GM23338 (cell line): ENCODE results near the gene ZNF653. TPM values are rescaled to one million over a fixed set of nuclear protein-coding genes. Genes with fewer than 3 reads are reported as not detected.

Experiments
- ATAC-seq: fragments of 200-7000 bp; cut with Tn5 transposase; 3 replicates; pipeline ENCODE4 v1.9.1; 2020
- DNase-seq: peaks from one replicate; pipeline ENCODE4 v3.0.0-alpha.2; 2015; ENCODE audit warnings: low spot score
- H2AFZ ChIP-seq: fragments of 200-600 bp; sonication (generic); 2 replicates; pipeline ENCODE4 v1.8.0; 2016; ENCODE audit warnings: antibody characterized with exemption, mild to moderate bottlenecking, moderate library complexity
- H3F3A ChIP-seq: fragments of 200-600 bp; sonication (generic); replicated peaks from 2 replicates; pipeline ENCODE4 v1.8.0; 2017; ENCODE audit warnings: antibody characterized with exemption, mixed run types, low read depth
- H3K27ac ChIP-seq: fragments of 200-600 bp; sonication (generic); 2 replicates; pipeline ENCODE4 v1.6.1; 2016; ENCODE audit warnings: low read depth
- H3K27me3 ChIP-seq: fragments of 200-600 bp; sonication (generic); 2 replicates; pipeline ENCODE4 v1.8.0; 2016; ENCODE audit warnings: mild to moderate bottlenecking, mixed run types, moderate library complexity; ENCODE audit not compliant: insufficient read depth
- H3K36me3 ChIP-seq: fragments of 200-600 bp; sonication (generic); 2 replicates; pipeline ENCODE4 v1.8.0; 2016; ENCODE audit warnings: mild to moderate bottlenecking; ENCODE audit not compliant: insufficient read depth
- H3K4me1 ChIP-seq: fragments of 200-600 bp; sonication (generic); 2 replicates; pipeline ENCODE4 v1.8.0; 2016; ENCODE audit warnings: mild to moderate bottlenecking, moderate library complexity; ENCODE audit not compliant: insufficient read depth
- H3K4me2 ChIP-seq: fragments of 200-600 bp; sonication (generic); 2 replicates; pipeline ENCODE4 v1.7.1; 2017; ENCODE audit warnings: mixed run types
- H3K4me3 ChIP-seq: fragments of 200-600 bp; sonication (generic); 2 replicates; pipeline ENCODE4 v1.6.1; 2016; ENCODE audit warnings: mixed run types
- H3K79me2 ChIP-seq: fragments of 200-600 bp; sonication (generic); replicated peaks from 2 replicates; pipeline ENCODE4 v1.8.0; 2017; ENCODE audit warnings: mild to moderate bottlenecking; ENCODE audit not compliant: insufficient read depth
- H3K9me2 ChIP-seq: fragments of 200-600 bp; sonication (generic); 2 replicates; pipeline ENCODE4 v1.8.0; 2017; ENCODE audit not compliant: insufficient read depth
- H4K20me1 ChIP-seq: fragments of 200-600 bp; sonication (generic); replicated peaks from 2 replicates; pipeline ENCODE4 v1.8.0; 2017; ENCODE audit warnings: mild to moderate bottlenecking; ENCODE audit not compliant: insufficient read depth
- H3K27ac Mint-ChIP-seq: 2 replicates; pipeline ENCODE4 v1.8.0; 2020; ENCODE audit warnings: inconsistent platforms, mild to moderate bottlenecking, moderate library complexity, mixed read lengths
- H3K27me3 Mint-ChIP-seq: 3 replicates; pipeline ENCODE4 v1.8.0; 2022; ENCODE audit warnings: low read depth, mild to moderate bottlenecking, moderate library complexity, mixed read lengths, inconsistent platforms; ENCODE audit not compliant: insufficient read depth, poor library complexity
- H3K36me3 Mint-ChIP-seq: 3 replicates; pipeline ENCODE4 v1.8.0; 2021; ENCODE audit warnings: low read depth, mild to moderate bottlenecking, inconsistent platforms, moderate library complexity, mixed read lengths
- H3K4me1 Mint-ChIP-seq: 3 replicates; pipeline ENCODE4 v1.8.0; 2020; ENCODE audit warnings: mild to moderate bottlenecking, inconsistent platforms, mixed read lengths
- H3K4me3 Mint-ChIP-seq: 3 replicates; pipeline ENCODE4 v1.8.0; 2021; ENCODE audit warnings: moderate library complexity, mild to moderate bottlenecking, inconsistent platforms, mixed read lengths
- H3K9me3 Mint-ChIP-seq: 3 replicates; pipeline ENCODE4 v1.8.0; 2020; ENCODE audit warnings: moderate library complexity, mild to moderate bottlenecking, inconsistent platforms, mixed read lengths
- CREB1 ChIP-seq: fragments of 250-450 bp; sonication (Bioruptor Pico); IDR thresholded peaks from 2 replicates; pipeline ENCODE4 v1.5.0; 2020; ENCODE audit warnings: low read depth, mild to moderate bottlenecking, moderate library complexity
- CTCF ChIP-seq, 2 experiments: fragments of 200-600 bp in 1 of 2; sonication (generic) in 1 of 2; conservative IDR thresholded peaks; 2 replicates each; pipeline versions ENCODE4 v1.5.1 to v1.6.1; 2016 to 2017; ENCODE audit warnings: antibody characterized with exemption in 2 of 2, low read depth in 2 of 2, mild to moderate bottlenecking in 2 of 2, moderate library complexity in 1 of 2
- EZH2 ChIP-seq: fragments of 200-600 bp; sonication (generic); IDR thresholded peaks from one replicate; pipeline ENCODE4 v1.8.0; 2017; ENCODE audit warnings: antibody characterized with exemption, mild to moderate bottlenecking, low read depth; ENCODE audit not compliant: unreplicated experiment
- EZH2phosphoT487 ChIP-seq: fragments of 200-600 bp; sonication (generic); IDR thresholded peaks from one replicate; pipeline ENCODE4 v1.8.1; 2018; ENCODE audit warnings: antibody characterized with exemption; ENCODE audit not compliant: unreplicated experiment
- JUNB ChIP-seq: IDR thresholded peaks from one replicate; pipeline ENCODE4 v1.6.1; 2016; ENCODE audit warnings: antibody characterized with exemption; ENCODE audit not compliant: unreplicated experiment
- NANOG ChIP-seq: IDR thresholded peaks from 2 replicates; pipeline ENCODE4 v1.6.1; 2016; ENCODE audit warnings: antibody characterized with exemption, borderline replicate concordance
- POLR2AphosphoS5 ChIP-seq: IDR thresholded peaks from 2 replicates; pipeline ENCODE4 v1.6.1; 2016; ENCODE audit warnings: antibody characterized with exemption, low read depth
- REST ChIP-seq: IDR thresholded peaks from one replicate; pipeline ENCODE4 v1.6.1; 2018; ENCODE audit warnings: antibody characterized with exemption; ENCODE audit not compliant: unreplicated experiment
- STAT1 ChIP-seq: IDR thresholded peaks from one replicate; pipeline ENCODE4 v1.6.1; 2016; ENCODE audit warnings: antibody characterized with exemption; ENCODE audit not compliant: unreplicated experiment
- ZNF114 ChIP-seq: fragments of 250-450 bp; sonication (Bioruptor Pico); IDR thresholded peaks from 2 replicates; pipeline ENCODE4 v1.5.0; 2020; ENCODE audit warnings: mild to moderate bottlenecking, moderate library complexity
- ZNF331 ChIP-seq: fragments of 250-450 bp; sonication (Bioruptor Pico); IDR thresholded peaks from 2 replicates; pipeline ENCODE4 v1.5.0; 2020; ENCODE audit warnings: low read depth, mild to moderate bottlenecking, moderate library complexity
- polyA plus RNA-seq: library from polyadenylated mRNA; unstranded; fragments of >200 nt; fragmentation: Nextera tagmentation; extraction: Ambion mirVana; gene quantifications from 2 replicates; pipeline ENCODE4 v1.2.1, GENCODE V29; 2016
- total RNA-seq: library from RNA; depleted of rRNA; stranded (reverse); fragments of >200 nt; shearing (Covaris generic); gene quantifications from 2 replicates; pipeline ENCODE4 v1.2.3, GENCODE V29; 2014
- TF ChIP-seq, protein P1 (sequence below): IDR thresholded peaks from 2 replicates; pipeline ENCODE4 v1.6.1; 2016; ENCODE audit warnings: antibody characterized with exemption
- TF ChIP-seq, protein P2 (sequence below): fragments of 250-450 bp; sonication (Bioruptor Pico); IDR thresholded peaks from 2 replicates; pipeline ENCODE4 v1.5.0; 2020; ENCODE audit warnings: mild to moderate bottlenecking, moderate library complexity

Gene ZNF653
- total and polyA plus RNA-seq, 2 experiments from 2014 or later: 2.5 to 5.3 TPM

- Mint-ChIP-seq H3K36me3 (no peaks in the 10 kb centered on the region), H3K4me1 (peaks cover 9% of the 10 kb centered on the region; the same call in 2 of the 3 replicates), H3K27me3 (peaks cover 1% of the 10 kb centered on the region), H3K27ac (no peak overlapping the region), H3K4me3 (no peak overlapping the region), H3K9me3 (no peaks in the 10 kb centered on the region)
- no peak for DNase-seq
- H2AFZ ChIP-seq: no peak overlapping the region
- H3K4me3 ChIP-seq: no peak overlapping the region
- no peak overlapping the region for H3K27ac ChIP-seq
- H3K9me2 ChIP-seq: no peaks in the 10 kb centered on the region
- H3K79me2 ChIP-seq: no peaks in the 10 kb centered on the region
- no peaks in the 10 kb centered on the region for H4K20me1 ChIP-seq
- 0 out of 2 replicates have a peak, but pooled peaks cover 5% of the 10 kb centered on the region for H3F3A ChIP-seq
- no peak for TF ChIP-seq REST
- no peak for TF ChIP-seq ZNF331 (CRISPR knock-in tag)
- TF ChIP-seq CTCF (conservative IDR thresholded peaks at IDR 0.05; ENCODE audit: low read depth in 2 of 2): no peak
- TF ChIP-seq NANOG: no peak
- TF ChIP-seq CREB1 (CRISPR knock-in tag): no peak
- TF ChIP-seq, protein P1, sequence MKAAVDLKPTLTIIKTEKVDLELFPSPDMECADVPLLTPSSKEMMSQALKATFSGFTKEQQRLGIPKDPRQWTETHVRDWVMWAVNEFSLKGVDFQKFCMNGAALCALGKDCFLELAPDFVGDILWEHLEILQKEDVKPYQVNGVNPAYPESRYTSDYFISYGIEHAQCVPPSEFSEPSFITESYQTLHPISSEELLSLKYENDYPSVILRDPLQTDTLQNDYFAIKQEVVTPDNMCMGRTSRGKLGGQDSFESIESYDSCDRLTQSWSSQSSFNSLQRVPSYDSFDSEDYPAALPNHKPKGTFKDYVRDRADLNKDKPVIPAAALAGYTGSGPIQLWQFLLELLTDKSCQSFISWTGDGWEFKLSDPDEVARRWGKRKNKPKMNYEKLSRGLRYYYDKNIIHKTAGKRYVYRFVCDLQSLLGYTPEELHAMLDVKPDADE: no peak
- TF ChIP-seq EZH2: no peak
- no peak for TF ChIP-seq STAT1
- TF ChIP-seq EZH2phosphoT487: no peak
- TF ChIP-seq ZNF114 (CRISPR knock-in tag): no peak
- TF ChIP-seq, protein P2, sequence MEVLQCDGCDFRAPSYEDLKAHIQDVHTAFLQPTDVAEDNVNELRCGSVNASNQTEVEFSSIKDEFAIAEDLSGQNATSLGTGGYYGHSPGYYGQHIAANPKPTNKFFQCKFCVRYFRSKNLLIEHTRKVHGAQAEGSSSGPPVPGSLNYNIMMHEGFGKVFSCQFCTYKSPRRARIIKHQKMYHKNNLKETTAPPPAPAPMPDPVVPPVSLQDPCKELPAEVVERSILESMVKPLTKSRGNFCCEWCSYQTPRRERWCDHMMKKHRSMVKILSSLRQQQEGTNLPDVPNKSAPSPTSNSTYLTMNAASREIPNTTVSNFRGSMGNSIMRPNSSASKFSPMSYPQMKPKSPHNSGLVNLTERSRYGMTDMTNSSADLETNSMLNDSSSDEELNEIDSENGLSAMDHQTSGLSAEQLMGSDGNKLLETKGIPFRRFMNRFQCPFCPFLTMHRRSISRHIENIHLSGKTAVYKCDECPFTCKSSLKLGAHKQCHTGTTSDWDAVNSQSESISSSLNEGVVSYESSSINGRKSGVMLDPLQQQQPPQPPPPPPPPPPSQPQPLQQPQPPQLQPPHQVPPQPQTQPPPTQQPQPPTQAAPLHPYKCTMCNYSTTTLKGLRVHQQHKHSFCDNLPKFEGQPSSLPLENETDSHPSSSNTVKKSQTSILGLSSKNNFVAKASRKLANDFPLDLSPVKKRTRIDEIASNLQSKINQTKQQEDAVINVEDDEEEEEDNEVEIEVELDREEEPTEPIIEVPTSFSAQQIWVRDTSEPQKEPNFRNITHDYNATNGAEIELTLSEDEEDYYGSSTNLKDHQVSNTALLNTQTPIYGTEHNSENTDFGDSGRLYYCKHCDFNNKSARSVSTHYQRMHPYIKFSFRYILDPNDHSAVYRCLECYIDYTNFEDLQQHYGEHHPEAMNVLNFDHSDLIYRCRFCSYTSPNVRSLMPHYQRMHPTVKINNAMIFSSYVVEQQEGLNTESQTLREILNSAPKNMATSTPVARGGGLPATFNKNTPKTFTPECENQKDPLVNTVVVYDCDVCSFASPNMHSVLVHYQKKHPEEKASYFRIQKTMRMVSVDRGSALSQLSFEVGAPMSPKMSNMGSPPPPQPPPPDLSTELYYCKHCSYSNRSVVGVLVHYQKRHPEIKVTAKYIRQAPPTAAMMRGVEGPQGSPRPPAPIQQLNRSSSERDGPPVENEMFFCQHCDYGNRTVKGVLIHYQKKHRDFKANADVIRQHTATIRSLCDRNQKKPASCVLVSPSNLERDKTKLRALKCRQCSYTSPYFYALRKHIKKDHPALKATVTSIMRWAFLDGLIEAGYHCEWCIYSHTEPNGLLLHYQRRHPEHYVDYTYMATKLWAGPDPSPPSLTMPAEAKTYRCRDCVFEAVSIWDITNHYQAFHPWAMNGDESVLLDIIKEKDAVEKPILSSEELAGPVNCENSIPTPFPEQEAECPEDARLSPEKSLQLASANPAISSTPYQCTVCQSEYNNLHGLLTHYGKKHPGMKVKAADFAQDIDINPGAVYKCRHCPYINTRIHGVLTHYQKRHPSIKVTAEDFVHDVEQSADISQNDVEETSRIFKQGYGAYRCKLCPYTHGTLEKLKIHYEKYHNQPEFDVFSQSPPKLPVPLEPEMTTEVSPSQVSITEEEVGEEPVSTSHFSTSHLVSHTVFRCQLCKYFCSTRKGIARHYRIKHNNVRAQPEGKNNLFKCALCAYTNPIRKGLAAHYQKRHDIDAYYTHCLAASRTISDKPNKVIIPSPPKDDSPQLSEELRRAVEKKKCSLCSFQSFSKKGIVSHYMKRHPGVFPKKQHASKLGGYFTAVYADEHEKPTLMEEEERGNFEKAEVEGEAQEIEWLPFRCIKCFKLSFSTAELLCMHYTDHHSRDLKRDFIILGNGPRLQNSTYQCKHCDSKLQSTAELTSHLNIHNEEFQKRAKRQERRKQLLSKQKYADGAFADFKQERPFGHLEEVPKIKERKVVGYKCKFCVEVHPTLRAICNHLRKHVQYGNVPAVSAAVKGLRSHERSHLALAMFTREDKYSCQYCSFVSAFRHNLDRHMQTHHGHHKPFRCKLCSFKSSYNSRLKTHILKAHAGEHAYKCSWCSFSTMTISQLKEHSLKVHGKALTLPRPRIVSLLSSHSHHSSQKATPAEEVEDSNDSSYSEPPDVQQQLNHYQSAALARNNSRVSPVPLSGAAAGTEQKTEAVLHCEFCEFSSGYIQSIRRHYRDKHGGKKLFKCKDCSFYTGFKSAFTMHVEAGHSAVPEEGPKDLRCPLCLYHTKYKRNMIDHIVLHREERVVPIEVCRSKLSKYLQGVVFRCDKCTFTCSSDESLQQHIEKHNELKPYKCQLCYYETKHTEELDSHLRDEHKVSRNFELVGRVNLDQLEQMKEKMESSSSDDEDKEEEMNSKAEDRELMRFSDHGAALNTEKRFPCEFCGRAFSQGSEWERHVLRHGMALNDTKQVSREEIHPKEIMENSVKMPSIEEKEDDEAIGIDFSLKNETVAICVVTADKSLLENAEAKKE: no peak
- no peak for TF ChIP-seq POLR2AphosphoS5
- TF ChIP-seq JUNB: no peak
- H3K27me3 ChIP-seq: no peaks in the 10 kb centered on the region
- H3K36me3 ChIP-seq: no peaks in the 10 kb centered on the region
- H3K4me2 ChIP-seq: no peak overlapping the region
- peaks cover 11% of the 10 kb centered on the region; the same call in 1 of the 2 replicates for H3K4me1 ChIP-seq
- no peak for ATAC-seq
These were observed 42.2 kb downstream of the ZNF653 start for GRCh38 chr19:11463391-11463790.
